HepG2 (cell line): Measurements from ENCODE around the gene ZNF764. TPM values are rescaled to one million over a fixed set of nuclear protein-coding genes. Genes with fewer than 3 reads are reported as not detected.

Source experiments
- microRNA-seq: library from miRNA; unstranded; fragments of <30 nt; microRNA quantifications from one replicate; pipeline ENCODE4, GENCODE V29; 2020
- polyA plus RNA-seq, 8 experiments: library from polyadenylated mRNA; depleted of rRNA in 3 of 8; stranded (reverse) in 7 of 8; unstranded in 1 of 8; fragments of >200 nt; fragmentation: Illumina TruSeq in 4 of 8; extraction: Trizol in 4 of 8; gene quantifications; 2 replicates each; pipeline versions ENCODE4 v1.2.1 to v1.2.3, GENCODE V29; 2011 to 2016; ENCODE audit warnings: low read depth in 4 of 8, missing spikeins in 1 of 8, mixed read lengths in 1 of 8; ENCODE audit not compliant: insufficient read depth in 1 of 8
- small RNA-seq, 3 experiments: library from RNA; depleted of rRNA; stranded (forward); fragments of <200 nt; gene quantifications; one replicate each; pipeline ENCODE3, GENCODE V24; 2012; ENCODE audit warnings: low read depth in 2 of 3, low replicate concordance in 1 of 3; ENCODE audit not compliant: insufficient read length in 3 of 3, insufficient read depth in 2 of 3
- total RNA-seq, 5 experiments: library from RNA; depleted of rRNA; stranded (reverse); fragments of >200 nt; fragmentation: Illumina TruSeq; extraction: Trizol; gene quantifications; 2 replicates each; pipeline ENCODE4 v1.2.3, GENCODE V29; 2016; ENCODE audit warnings: low read depth in 1 of 5

The ZNF764 gene
- total and polyA plus RNA-seq, 2 of the 13 experiments (the other 11 are each of a cell fraction or from before 2014, with no cell fraction given) = 4.1 to 9.1 TPM

Small RNA genes lying within 50 kb of the gene (microRNA-seq; reads per million reads assigned to microRNA genes)
- gene MIR4518 = 1.0 reads per million

Small RNA genes lying within 50 kb of the gene (small RNA-seq; reads per million reads assigned to genes)
- gene AC093249.4 (0 reads per million in 3 experiments), gene MIR4518 (0 to 0.33 (median 0.20) reads per million in 3 experiments)

Other genes starting within 250 kb of the ZNF764 start
- gene CD2BP2, start 203.1 kb downstream of the ZNF764 start, total RNA-seq (2016; rRNA removed; fragmentation: Illumina TruSeq; extraction: Trizol) = 54.6 and 69.9 TPM in 2 replicates
- gene CD2BP2, start 203.1 kb downstream of the ZNF764 start, polyA plus RNA-seq (2011; rRNA removed) = 24.9 and 27.3 TPM in 2 replicates
- gene TBC1D10B, start 187.9 kb downstream of the ZNF764 start, total RNA-seq (2016; rRNA removed; fragmentation: Illumina TruSeq; extraction: Trizol) = 20.8 and 24.8 TPM in 2 replicates
- 15.7 and 16.4 TPM in 2 replicates for gene TBC1D10B, start 187.9 kb downstream of the ZNF764 start, polyA plus RNA-seq (2011; rRNA removed)
- not detected in 2 replicates for gene MYL11, start 183.6 kb downstream of the ZNF764 start, total RNA-seq (2016; rRNA removed; fragmentation: Illumina TruSeq; extraction: Trizol)
- not detected in 2 replicates for gene MYL11, start 183.6 kb downstream of the ZNF764 start, polyA plus RNA-seq (2011; rRNA removed)
- 0.18 and 0.27 TPM in 2 replicates for gene SEPTIN1, start 175.8 kb downstream of the ZNF764 start, total RNA-seq (2016; rRNA removed; fragmentation: Illumina TruSeq; extraction: Trizol)
- gene SEPTIN1, start 175.8 kb downstream of the ZNF764 start, polyA plus RNA-seq (2011; rRNA removed) = 0.67 and 0.94 TPM in 2 replicates
- 10.9 and 12.3 TPM in 2 replicates for gene ZNF48, start 163.0 kb downstream of the ZNF764 start, total RNA-seq (2016; rRNA removed; fragmentation: Illumina TruSeq; extraction: Trizol)
- gene ZNF48, start 163.0 kb downstream of the ZNF764 start, polyA plus RNA-seq (2011; rRNA removed) = 9.9 and 11.7 TPM in 2 replicates
- gene ZNF771, start 150.8 kb downstream of the ZNF764 start, total RNA-seq (2016; rRNA removed; fragmentation: Illumina TruSeq; extraction: Trizol) = 10.9 and 11.8 TPM in 2 replicates
- 5.0 and 5.4 TPM in 2 replicates for gene ZNF771, start 150.8 kb downstream of the ZNF764 start, polyA plus RNA-seq (2011; rRNA removed)
- 74.4 and 105 TPM in 2 replicates for gene DCTPP1, start 128.3 kb downstream of the ZNF764 start, total RNA-seq (2016; rRNA removed; fragmentation: Illumina TruSeq; extraction: Trizol)
- 52.9 and 54.8 TPM in 2 replicates for gene DCTPP1, start 128.3 kb downstream of the ZNF764 start, polyA plus RNA-seq (2011; rRNA removed)
- gene SEPHS2, start 112.5 kb downstream of the ZNF764 start, total RNA-seq (2016; rRNA removed; fragmentation: Illumina TruSeq; extraction: Trizol) = 20.7 and 56.3 TPM in 2 replicates
- gene SEPHS2, start 112.5 kb downstream of the ZNF764 start, polyA plus RNA-seq (2011; rRNA removed) = 127 and 128 TPM in 2 replicates
- gene ITGAL, start 85.6 kb downstream of the ZNF764 start, total RNA-seq (2016; rRNA removed; fragmentation: Illumina TruSeq; extraction: Trizol) = 0.51 and 0.86 TPM in 2 replicates
- gene ITGAL, start 85.6 kb downstream of the ZNF764 start, polyA plus RNA-seq (2011; rRNA removed) = 1.2 TPM in 2 replicates
- gene ZNF768, start 31.8 kb downstream of the ZNF764 start, total RNA-seq (2016; rRNA removed; fragmentation: Illumina TruSeq; extraction: Trizol) = 26.6 and 34.4 TPM in 2 replicates
- 26.7 and 40.0 TPM in 2 replicates for gene ZNF768, start 31.8 kb downstream of the ZNF764 start, polyA plus RNA-seq (2011; rRNA removed)
- gene ZNF747, start 23.5 kb downstream of the ZNF764 start, total RNA-seq (2016; rRNA removed; fragmentation: Illumina TruSeq; extraction: Trizol) = 8.8 and 10.2 TPM in 2 replicates
- 7.0 and 7.2 TPM in 2 replicates for gene ZNF747, start 23.5 kb downstream of the ZNF764 start, polyA plus RNA-seq (2011; rRNA removed)
- gene ZNF688, start 13.3 kb upstream of the ZNF764 start, total RNA-seq (2016; rRNA removed; fragmentation: Illumina TruSeq; extraction: Trizol) = 5.4 and 5.8 TPM in 2 replicates
- 2.4 and 2.9 TPM in 2 replicates for gene ZNF688, start 13.3 kb upstream of the ZNF764 start, polyA plus RNA-seq (2011; rRNA removed)
- not detected in 2 replicates for gene ZNF785, start 27.3 kb upstream of the ZNF764 start, total RNA-seq (2016; rRNA removed; fragmentation: Illumina TruSeq; extraction: Trizol)
- 0.01 TPM in 1 of 2 replicates, not detected in the other for gene ZNF785, start 27.3 kb upstream of the ZNF764 start, polyA plus RNA-seq (2011; rRNA removed)
- gene ZNF689, start 52.0 kb upstream of the ZNF764 start, total RNA-seq (2016; rRNA removed; fragmentation: Illumina TruSeq; extraction: Trizol) = 19.5 and 22.7 TPM in 2 replicates
- gene ZNF689, start 52.0 kb upstream of the ZNF764 start, polyA plus RNA-seq (2011; rRNA removed) = 9.7 and 11.9 TPM in 2 replicates
- gene PRR14, start 92.6 kb upstream of the ZNF764 start, total RNA-seq (2016; rRNA removed; fragmentation: Illumina TruSeq; extraction: Trizol) = 9.1 and 11.0 TPM in 2 replicates
- 8.4 and 9.2 TPM in 2 replicates for gene PRR14, start 92.6 kb upstream of the ZNF764 start, polyA plus RNA-seq (2011; rRNA removed)
- gene FBRS, start 100.1 kb upstream of the ZNF764 start, total RNA-seq (2016; rRNA removed; fragmentation: Illumina TruSeq; extraction: Trizol) = 10.1 and 16.2 TPM in 2 replicates
- 13.7 and 14.8 TPM in 2 replicates for gene FBRS, start 100.1 kb upstream of the ZNF764 start, polyA plus RNA-seq (2011; rRNA removed)
- 9.0 and 27.8 TPM in 2 replicates for gene SRCAP, start 140.8 kb upstream of the ZNF764 start, total RNA-seq (2016; rRNA removed; fragmentation: Illumina TruSeq; extraction: Trizol)
- 4.9 TPM in 2 replicates for gene SRCAP, start 140.8 kb upstream of the ZNF764 start, polyA plus RNA-seq (2011; rRNA removed)
- 33.9 and 37.4 TPM in 2 replicates for gene PHKG2, start 190.1 kb upstream of the ZNF764 start, total RNA-seq (2016; rRNA removed; fragmentation: Illumina TruSeq; extraction: Trizol)
- gene PHKG2, start 190.1 kb upstream of the ZNF764 start, polyA plus RNA-seq (2011; rRNA removed) = 39.8 and 42.1 TPM in 2 replicates
- 1.2 and 6.4 TPM in 2 replicates for gene CFAP119, start 203.7 kb upstream of the ZNF764 start, total RNA-seq (2016; rRNA removed; fragmentation: Illumina TruSeq; extraction: Trizol)
- gene CFAP119, start 203.7 kb upstream of the ZNF764 start, polyA plus RNA-seq (2011; rRNA removed) = 4.0 and 6.4 TPM in 2 replicates
- 85.6 and 102 TPM in 2 replicates for gene RNF40, start 203.9 kb upstream of the ZNF764 start, total RNA-seq (2016; rRNA removed; fragmentation: Illumina TruSeq; extraction: Trizol)
- 84.0 and 91.0 TPM in 2 replicates for gene RNF40, start 203.9 kb upstream of the ZNF764 start, polyA plus RNA-seq (2011; rRNA removed)
- gene ZNF629, start 228.8 kb upstream of the ZNF764 start, total RNA-seq (2016; rRNA removed; fragmentation: Illumina TruSeq; extraction: Trizol) = 14.3 and 16.5 TPM in 2 replicates
- gene ZNF629, start 228.8 kb upstream of the ZNF764 start, polyA plus RNA-seq (2011; rRNA removed) = 6.1 and 8.2 TPM in 2 replicates